Choroid plexus epithelial cell (primary cell): Measurements from ENCODE around the gene LRIT1.

Experiments used
- DNase-seq: peaks from one replicate; pipeline ENCODE4 v3.0.0-alpha.2; 2010; ENCODE audit warnings: low read depth
- H3K4me3 ChIP-seq: 2 replicates; pipeline ENCODE4 v1.5.1; 2011; ENCODE audit warnings: low read depth, mild to moderate bottlenecking, control low read depth, low read length, moderate library complexity
- CTCF ChIP-seq: conservative IDR thresholded peaks from 2 replicates; pipeline ENCODE4 v1.5.1; 2011; ENCODE audit warnings: low read depth, mild to moderate bottlenecking, control low read depth, inconsistent platforms, low read length, moderate library complexity

LRIT1 gene

GRCh38 chr10:84237199-84238051, 3.9 kb downstream of the LRIT1 start:
- TF ChIP-seq CTCF: peak; percentile 12
- DNase-seq: no peak
- H3K4me3 ChIP-seq: no peak overlapping the region

GRCh38 chr10:84236807-84237198, 4.5 kb downstream of the LRIT1 start:
- no peak overlapping the region for H3K4me3 ChIP-seq
- TF ChIP-seq CTCF: no peak
- no peak for DNase-seq

GRCh38 chr10:84235096-84235495, 6.2 kb downstream of the LRIT1 start:
- H3K4me3 ChIP-seq: no peak overlapping the region
- TF ChIP-seq CTCF: no peak
- DNase-seq: no peak

- no peak overlapping the region for H3K4me3 ChIP-seq
- no peak for DNase-seq
- no peak for TF ChIP-seq CTCF
Observed at GRCh38 chr10:84234479-84234878, 6.9 kb downstream of the LRIT1 start.

- no peak overlapping the region for H3K4me3 ChIP-seq
- no peak for DNase-seq
- TF ChIP-seq CTCF: no peak
Observed at GRCh38 chr10:84233940-84234339, 7.4 kb downstream of the LRIT1 start.

GRCh38 chr10:84232376-84232775, 9.0 kb downstream of the LRIT1 start:
- DNase-seq: no peak
- no peak overlapping the region for H3K4me3 ChIP-seq
- no peak for TF ChIP-seq CTCF

- DNase-seq: no peak
- TF ChIP-seq CTCF: no peak
- no peak overlapping the region for H3K4me3 ChIP-seq
Observed at GRCh38 chr10:84230359-84230758, 11.0 kb downstream of the LRIT1 start.
